ENCODE measurements around the gene SLC39A5. TPM values are rescaled to one million over a fixed set of nuclear protein-coding genes. Genes with fewer than 3 reads are reported as not detected.
A peak's percentile ranks its signal among the peaks of the same experiment; 100 is the strongest.
"Not testable (repeated sequence)": the region's sequence is repeated elsewhere in the genome, so short reads cannot be mapped to it uniquely, and the experiment has no call there.

The SLC39A5 gene
- total RNA-seq, 2 experiments from 2014 or later, result 0.44 to 0.49 TPM

GRCh38 chr12:56267443-56268071 lies 37.7 kb downstream of the SLC39A5 start:
- peaks cover 19% of the 10 kb centered on the region for H3K4me1 Mint-ChIP-seq
- H3K9me3 Mint-ChIP-seq, result no peaks in the 10 kb centered on the region
- no peak for DNase-seq
- H3K4me3 Mint-ChIP-seq, result peak overlapping the region; percentile 92
- no peaks in the 10 kb centered on the region for H3K27me3 Mint-ChIP-seq
- H3K36me3 Mint-ChIP-seq, result peaks cover 13% of the 10 kb centered on the region
- no peak overlapping the region for H3K27ac Mint-ChIP-seq

GRCh38 chr12:56271031-56271430 lies 41.2 kb downstream of the SLC39A5 start:
- Mint-ChIP-seq H3K4me1 (peaks cover 16% of the 10 kb centered on the region), H3K27ac (no peak overlapping the region), H3K9me3 (no peaks in the 10 kb centered on the region), H3K4me3 (no peak overlapping the region), H3K27me3 (no peaks in the 10 kb centered on the region), H3K36me3 (peaks cover 24% of the 10 kb centered on the region)
- no peak for DNase-seq

GRCh38 chr12:56272468-56272867 lies 42.6 kb downstream of the SLC39A5 start:
- not testable (repeated sequence) for H3K4me3 Mint-ChIP-seq, H3K9me3 Mint-ChIP-seq, H3K27ac Mint-ChIP-seq, DNase-seq, H3K27me3 Mint-ChIP-seq
- peaks cover 10% of the 10 kb centered on the region for H3K4me1 Mint-ChIP-seq
- peaks cover 26% of the 10 kb centered on the region for H3K36me3 Mint-ChIP-seq

- no peak overlapping the region for H3K27ac Mint-ChIP-seq
- H3K4me1 Mint-ChIP-seq, result no peaks in the 10 kb centered on the region
- H3K36me3 Mint-ChIP-seq, result peaks cover 35% of the 10 kb centered on the region
- DNase-seq, result no peak
- no peak overlapping the region for H3K4me3 Mint-ChIP-seq
- no peaks in the 10 kb centered on the region for H3K9me3 Mint-ChIP-seq
- H3K27me3 Mint-ChIP-seq, result no peaks in the 10 kb centered on the region
Observed at GRCh38 chr12:56274299-56274698, 44.4 kb downstream of the SLC39A5 start.

- Mint-ChIP-seq H3K27me3 (no peaks in the 10 kb centered on the region), H3K9me3 (no peaks in the 10 kb centered on the region), H3K36me3 (peaks cover 37% of the 10 kb centered on the region), H3K4me1 (no peaks in the 10 kb centered on the region), H3K27ac (no peak overlapping the region), H3K4me3 (no peak overlapping the region)
- DNase-seq, result no peak
Observed at GRCh38 chr12:56278905-56279304, 49.1 kb downstream of the SLC39A5 start.

- no peak for DNase-seq
- Mint-ChIP-seq H3K27ac (no peak overlapping the region), H3K4me1 (no peaks in the 10 kb centered on the region), H3K4me3 (no peak overlapping the region), H3K36me3 (peaks cover 35% of the 10 kb centered on the region), H3K9me3 (no peaks in the 10 kb centered on the region), H3K27me3 (no peaks in the 10 kb centered on the region)
Observed at GRCh38 chr12:56280849-56281248, 51.0 kb downstream of the SLC39A5 start.

GRCh38 chr12:56282030-56282429 lies 52.2 kb downstream of the SLC39A5 start:
- H3K27ac Mint-ChIP-seq, result no peak overlapping the region
- H3K4me1 Mint-ChIP-seq, result no peaks in the 10 kb centered on the region
- no peak overlapping the region for H3K4me3 Mint-ChIP-seq
- DNase-seq, result no peak
- no peaks in the 10 kb centered on the region for H3K9me3 Mint-ChIP-seq
- no peaks in the 10 kb centered on the region for H3K27me3 Mint-ChIP-seq
- peaks cover 33% of the 10 kb centered on the region for H3K36me3 Mint-ChIP-seq

- peaks cover 32% of the 10 kb centered on the region for H3K36me3 Mint-ChIP-seq
- H3K4me3 Mint-ChIP-seq, result no peak overlapping the region
- H3K27ac Mint-ChIP-seq, result no peak overlapping the region
- no peak for DNase-seq
- H3K4me1 Mint-ChIP-seq, result no peaks in the 10 kb centered on the region
- no peaks in the 10 kb centered on the region for H3K9me3 Mint-ChIP-seq
- H3K27me3 Mint-ChIP-seq, result no peaks in the 10 kb centered on the region
Observed at GRCh38 chr12:56282579-56282978, 52.7 kb downstream of the SLC39A5 start.

- H3K27ac Mint-ChIP-seq, H3K27me3 Mint-ChIP-seq, H3K4me3 Mint-ChIP-seq, DNase-seq, H3K9me3 Mint-ChIP-seq, H3K4me1 Mint-ChIP-seq: not testable (repeated sequence)
- peaks cover 24% of the 10 kb centered on the region for H3K36me3 Mint-ChIP-seq
Observed at GRCh38 chr12:56284263-56284662, 54.4 kb downstream of the SLC39A5 start.

GRCh38 chr12:56286044-56286830 lies 56.4 kb downstream of the SLC39A5 start:
- Mint-ChIP-seq H3K36me3 (peaks cover 24% of the 10 kb centered on the region), H3K27ac (no peak overlapping the region), H3K4me1 (peaks cover 10% of the 10 kb centered on the region), H3K9me3 (no peaks in the 10 kb centered on the region), H3K27me3 (no peaks in the 10 kb centered on the region), H3K4me3 (no peak overlapping the region)
- DNase-seq, result no peak

Other genes with a start within 250 kb of the SLC39A5 start
- gene SUOX, start 232.8 kb upstream of the SLC39A5 start, total RNA-seq, result 1 to 10 TPM; 4.6 to 4.9 TPM
- gene IKZF4, start 209.0 kb upstream of the SLC39A5 start, total RNA-seq, result 10 to 100 TPM; 22.5 to 22.9 TPM
- 10 to 100 TPM; 45.1 to 47.7 TPM for gene RPS26, start 188.1 kb upstream of the SLC39A5 start, total RNA-seq
- under 1 TPM; 0.82 to 0.97 TPM for gene ERBB3, start 149.9 kb upstream of the SLC39A5 start, total RNA-seq
- 100 to 1,000 TPM; 552 to 588 TPM for gene PA2G4, start 125.5 kb upstream of the SLC39A5 start, total RNA-seq
- 1,000 to 10,000 TPM; 5,444 to 5,630 TPM for gene RPL41, start 113.4 kb upstream of the SLC39A5 start, total RNA-seq
- gene ZC3H10, start 111.8 kb upstream of the SLC39A5 start, total RNA-seq, result 1 to 10 TPM; 6.9 to 7.2 TPM
- gene ESYT1, start 101.8 kb upstream of the SLC39A5 start, total RNA-seq, result 100 to 1,000 TPM; 153 to 155 TPM
- 10 to 100 TPM; 67.9 to 76.2 TPM for gene MYL6B, start 77.5 kb upstream of the SLC39A5 start, total RNA-seq
- 100 to 1,000 TPM; 751 to 777 TPM for gene MYL6, start 71.7 kb upstream of the SLC39A5 start, total RNA-seq
- 10 to 100 TPM; 78.5 to 92.6 TPM for gene SMARCC2, start 40.6 kb upstream of the SLC39A5 start, total RNA-seq
- 10 to 100 TPM; 26.4 to 31.2 TPM for gene RNF41, start 8.1 kb upstream of the SLC39A5 start, total RNA-seq
- 10 to 100 TPM; 81.2 to 84.5 TPM for gene NABP2, start 5.7 kb upstream of the SLC39A5 start, total RNA-seq
- gene ANKRD52, start 28.3 kb downstream of the SLC39A5 start, total RNA-seq, result 10 to 100 TPM; 41.9 to 47.0 TPM
- gene COQ10A, start 36.9 kb downstream of the SLC39A5 start, total RNA-seq, result 10 to 100 TPM in 1 of 2 experiments, 1 to 10 TPM in 1; 9.5 to 10.6 TPM
- 100 to 1,000 TPM; 288 to 311 TPM for gene CS, start 70.3 kb downstream of the SLC39A5 start, total RNA-seq
- gene CNPY2, start 85.9 kb downstream of the SLC39A5 start, total RNA-seq, result 100 to 1,000 TPM; 133 to 142 TPM
- gene PAN2, start 103.9 kb downstream of the SLC39A5 start, total RNA-seq, result 10 to 100 TPM; 32.3 to 34.5 TPM
- gene IL23A, start 108.8 kb downstream of the SLC39A5 start, total RNA-seq, result 10 to 100 TPM; 20.9 to 22.9 TPM
- 100 to 1,000 TPM; 101 to 102 TPM for gene STAT2, start 130.1 kb downstream of the SLC39A5 start, total RNA-seq
- gene APOF, start 132.8 kb downstream of the SLC39A5 start, total RNA-seq, result not detected
- 10 to 100 TPM; 57.6 to 59.8 TPM for gene TIMELESS, start 219.4 kb downstream of the SLC39A5 start, total RNA-seq
- not detected for gene MIP, start 224.6 kb downstream of the SLC39A5 start, total RNA-seq
- 1 to 10 TPM; 3.4 TPM for gene SPRYD4, start 238.5 kb downstream of the SLC39A5 start, total RNA-seq

Measured in activated naive CD8-positive, alpha-beta T cell treated with anti-CD3 and anti-CD28 coated beads for 36 hours (primary cell).